Neural cell (in vitro differentiated cells): ENCODE results near the gene POMP.

ENCODE experiments used
- EZH2 ChIP-seq: fragments of 200-600, 300-800 bp; shearing (Covaris generic), sonication (generic); IDR thresholded peaks from 2 replicates; pipeline ENCODE4 v1.6.1; 2014; ENCODE audit warnings: antibody characterized with exemption, low read length, borderline replicate concordance, mild to moderate bottlenecking; ENCODE audit not compliant: insufficient read depth, poor library complexity, severe bottlenecking
- POLR2AphosphoS5 ChIP-seq: IDR thresholded peaks from 2 replicates; pipeline ENCODE4 v1.6.1; 2012
- RAD21 ChIP-seq: fragments of 450-650 bp; conservative IDR thresholded peaks from 2 replicates; pipeline ENCODE4 v1.6.1; 2014; ENCODE audit warnings: antibody characterized with exemption, mild to moderate bottlenecking, moderate library complexity
- SMC3 ChIP-seq: fragments of 450-650 bp; conservative IDR thresholded peaks from 2 replicates; pipeline ENCODE4 v1.6.1; 2014; ENCODE audit warnings: antibody characterized with exemption, mild to moderate bottlenecking, moderate library complexity; ENCODE audit not compliant: poor library complexity
- TF ChIP-seq, protein P1 (sequence below): fragments of 450-650 bp; IDR thresholded peaks from 2 replicates; pipeline ENCODE4 v1.5.1; 2014; ENCODE audit warnings: antibody characterized with exemption, mild to moderate bottlenecking, moderate library complexity; ENCODE audit not compliant: poor library complexity, severe bottlenecking
- TF ChIP-seq, protein P2 (sequence below): IDR thresholded peaks from 2 replicates; pipeline ENCODE4 v1.6.1; 2012; ENCODE audit warnings: borderline replicate concordance

DNA sequence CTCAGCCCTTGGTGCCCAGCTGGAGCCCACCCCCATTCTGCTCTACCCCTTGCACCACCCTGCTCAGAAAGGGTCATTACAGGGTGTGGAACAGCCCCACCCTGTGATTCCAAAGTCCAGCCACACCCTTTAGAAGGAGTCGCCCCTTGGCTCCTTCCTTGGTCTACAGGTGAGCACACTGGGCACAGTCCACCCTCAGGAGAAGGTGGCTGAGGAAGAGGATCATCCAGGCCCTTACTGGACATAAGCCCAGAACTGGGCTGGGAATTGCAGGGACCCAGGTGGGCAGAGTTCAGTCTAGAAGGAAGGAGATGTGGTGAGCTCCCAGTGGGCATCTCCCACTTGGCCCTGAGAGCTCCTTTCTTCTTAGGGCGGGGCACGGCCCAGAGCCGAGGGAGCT lies 51.2 kb downstream of the POMP start:
- TF ChIP-seq, protein P1, sequence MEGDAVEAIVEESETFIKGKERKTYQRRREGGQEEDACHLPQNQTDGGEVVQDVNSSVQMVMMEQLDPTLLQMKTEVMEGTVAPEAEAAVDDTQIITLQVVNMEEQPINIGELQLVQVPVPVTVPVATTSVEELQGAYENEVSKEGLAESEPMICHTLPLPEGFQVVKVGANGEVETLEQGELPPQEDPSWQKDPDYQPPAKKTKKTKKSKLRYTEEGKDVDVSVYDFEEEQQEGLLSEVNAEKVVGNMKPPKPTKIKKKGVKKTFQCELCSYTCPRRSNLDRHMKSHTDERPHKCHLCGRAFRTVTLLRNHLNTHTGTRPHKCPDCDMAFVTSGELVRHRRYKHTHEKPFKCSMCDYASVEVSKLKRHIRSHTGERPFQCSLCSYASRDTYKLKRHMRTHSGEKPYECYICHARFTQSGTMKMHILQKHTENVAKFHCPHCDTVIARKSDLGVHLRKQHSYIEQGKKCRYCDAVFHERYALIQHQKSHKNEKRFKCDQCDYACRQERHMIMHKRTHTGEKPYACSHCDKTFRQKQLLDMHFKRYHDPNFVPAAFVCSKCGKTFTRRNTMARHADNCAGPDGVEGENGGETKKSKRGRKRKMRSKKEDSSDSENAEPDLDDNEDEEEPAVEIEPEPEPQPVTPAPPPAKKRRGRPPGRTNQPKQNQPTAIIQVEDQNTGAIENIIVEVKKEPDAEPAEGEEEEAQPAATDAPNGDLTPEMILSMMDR: no peak
- TF ChIP-seq RAD21 (no peak), SMC3 (no peak), EZH2 (no peak), POLR2AphosphoS5 (no peak)
- TF ChIP-seq, protein P2, sequence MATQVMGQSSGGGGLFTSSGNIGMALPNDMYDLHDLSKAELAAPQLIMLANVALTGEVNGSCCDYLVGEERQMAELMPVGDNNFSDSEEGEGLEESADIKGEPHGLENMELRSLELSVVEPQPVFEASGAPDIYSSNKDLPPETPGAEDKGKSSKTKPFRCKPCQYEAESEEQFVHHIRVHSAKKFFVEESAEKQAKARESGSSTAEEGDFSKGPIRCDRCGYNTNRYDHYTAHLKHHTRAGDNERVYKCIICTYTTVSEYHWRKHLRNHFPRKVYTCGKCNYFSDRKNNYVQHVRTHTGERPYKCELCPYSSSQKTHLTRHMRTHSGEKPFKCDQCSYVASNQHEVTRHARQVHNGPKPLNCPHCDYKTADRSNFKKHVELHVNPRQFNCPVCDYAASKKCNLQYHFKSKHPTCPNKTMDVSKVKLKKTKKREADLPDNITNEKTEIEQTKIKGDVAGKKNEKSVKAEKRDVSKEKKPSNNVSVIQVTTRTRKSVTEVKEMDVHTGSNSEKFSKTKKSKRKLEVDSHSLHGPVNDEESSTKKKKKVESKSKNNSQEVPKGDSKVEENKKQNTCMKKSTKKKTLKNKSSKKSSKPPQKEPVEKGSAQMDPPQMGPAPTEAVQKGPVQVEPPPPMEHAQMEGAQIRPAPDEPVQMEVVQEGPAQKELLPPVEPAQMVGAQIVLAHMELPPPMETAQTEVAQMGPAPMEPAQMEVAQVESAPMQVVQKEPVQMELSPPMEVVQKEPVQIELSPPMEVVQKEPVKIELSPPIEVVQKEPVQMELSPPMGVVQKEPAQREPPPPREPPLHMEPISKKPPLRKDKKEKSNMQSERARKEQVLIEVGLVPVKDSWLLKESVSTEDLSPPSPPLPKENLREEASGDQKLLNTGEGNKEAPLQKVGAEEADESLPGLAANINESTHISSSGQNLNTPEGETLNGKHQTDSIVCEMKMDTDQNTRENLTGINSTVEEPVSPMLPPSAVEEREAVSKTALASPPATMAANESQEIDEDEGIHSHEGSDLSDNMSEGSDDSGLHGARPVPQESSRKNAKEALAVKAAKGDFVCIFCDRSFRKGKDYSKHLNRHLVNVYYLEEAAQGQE: no peak
